Right ventricle myocardium inferior (tissue), 1 donor: ENCODE measurements around the gene CST11. TPM values are rescaled to one million over a fixed set of nuclear protein-coding genes. Genes with fewer than 3 reads are reported as not detected.

Experiments
- ATAC-seq: fragments of 200-7000 bp; cut with Tn5 transposase; one replicate; pipeline ENCODE4 v1.9.1; 2020; ENCODE audit warnings: mild to moderate bottlenecking, moderate library complexity
- DNase-seq: peaks from one replicate; pipeline ENCODE4 v3.0.0; 2021; ENCODE audit errors: missing footprints
- intact Hi-C: fragments of 100-400 bp; cut with DNase I; formaldehyde crosslinking; loops from one replicate; pipeline ENCODE4 v1.11.0; 2022
- total RNA-seq: library from RNA; stranded (reverse); fragmentation: NEBNext Ultra II Directional; extraction: Animal tissue kit (Norgen Biotek cat#: 25700); gene quantifications from one replicate; pipeline ENCODE4 v1.2.1, GENCODE V29; 2021
- donor health status: DM: no; HTN: yes; CAD: no; lungs with severe emphysema.

The CST11 gene
- total RNA-seq, 1 donor from 2014 or later = not detected

- intact Hi-C loops = no loop called here
- ATAC-seq = no peak
- no peak for DNase-seq
Observed at GRCh38 chr20:23407781-23408464, 44.8 kb downstream of the CST11 start.

GRCh38 chr20:23406880-23407279, 45.8 kb downstream of the CST11 start:
- intact Hi-C loops = no loop called here
- DNase-seq (no peak), ATAC-seq (no peak)

GRCh38 chr20:23404196-23404595, 48.5 kb downstream of the CST11 start:
- DNase-seq = no peak
- ATAC-seq = peak; percentile 4
- intact Hi-C loops = loop anchor here (5.0 kb wide), 1 partner anchor 37 kb away; no protein-coding TSS in a partner anchor

- DNase-seq (no peak), ATAC-seq (no peak)
- intact Hi-C loops = loop anchor here (5.0 kb wide), 1 partner anchor 36 kb away; no protein-coding TSS in a partner anchor
Observed at GRCh38 chr20:23403751-23404150, 48.9 kb downstream of the CST11 start.

GRCh38 chr20:23401051-23401450, 51.6 kb downstream of the CST11 start:
- DNase-seq = no peak
- intact Hi-C loops = loop anchor here (5.0 kb wide), 1 partner anchor 34 kb away; no protein-coding TSS in a partner anchor
- ATAC-seq = peak; percentile 58

Other genes starting within 250 kb of the CST11 start
- 6.5 TPM for gene NXT1, start 102.1 kb downstream of the CST11 start, total RNA-seq
- 20.6 TPM for gene GZF1, start 90.7 kb downstream of the CST11 start, total RNA-seq
- gene NAPB, start 31.4 kb downstream of the CST11 start, total RNA-seq = 4.7 TPM
- not detected for gene CSTL1, start 13.2 kb downstream of the CST11 start, total RNA-seq
- gene CST8, start 38.2 kb upstream of the CST11 start, total RNA-seq = not detected
- not detected for gene CST9L, start 115.6 kb upstream of the CST11 start, total RNA-seq
- not detected for gene CST9, start 153.0 kb upstream of the CST11 start, total RNA-seq
- gene CST3, start 185.1 kb upstream of the CST11 start, total RNA-seq = 1,033 TPM
- gene CST4, start 236.2 kb upstream of the CST11 start, total RNA-seq = not detected